PFSK-1 (cell line): ENCODE results near the gene C13orf46.

ENCODE experiments used
- FOXP2 ChIP-seq: optimal IDR thresholded peaks from 2 replicates; pipeline ENCODE3; 2011; ENCODE audit warnings: borderline replicate concordance, control low read depth, inconsistent platforms; ENCODE audit not compliant: insufficient read depth; ENCODE audit errors: extremely low read length, extremely low read depth
- POLR2AphosphoS5 ChIP-seq: IDR thresholded peaks from 2 replicates; pipeline ENCODE4 v1.6.1; 2012; ENCODE audit warnings: low read depth, mild to moderate bottlenecking, control low read depth, low read length, moderate library complexity
- REST ChIP-seq, 2 experiments: IDR thresholded peaks; 2 replicates each; pipeline versions ENCODE4 v1.6.1 to v1.8.0; 2011 to 2012; ENCODE audit warnings: low read depth in 2 of 2, low read length in 2 of 2, control low read depth in 1 of 2, inconsistent platforms in 1 of 2, mild to moderate bottlenecking in 1 of 2, moderate library complexity in 1 of 2; ENCODE audit not compliant: insufficient read depth in 1 of 2
- SIN3A ChIP-seq: IDR thresholded peaks from 2 replicates; pipeline ENCODE4 v1.6.1; 2012; ENCODE audit warnings: mild to moderate bottlenecking, low read length, moderate library complexity, borderline replicate concordance; ENCODE audit not compliant: insufficient read depth
- TAF1 ChIP-seq: IDR thresholded peaks from 2 replicates; pipeline ENCODE4 v1.6.1; 2012; ENCODE audit warnings: low read length, control low read depth, borderline replicate concordance; ENCODE audit not compliant: insufficient read depth

C13orf46 gene

GRCh38 chr13:113929628-113930615 lies 44.0 kb downstream of the C13orf46 start:
- TF ChIP-seq SIN3A (no peak), FOXP2 (no peak), POLR2AphosphoS5 (no peak), TAF1 (no peak), REST (IDR thresholded peaks at IDR 0.05; ENCODE audit: insufficient read depth in 1 of 2, low read depth in 2 of 2, low read length in 2 of 2) (no peak)

- TF ChIP-seq POLR2AphosphoS5 = no peak
- TF ChIP-seq FOXP2 = no peak
- no peak for TF ChIP-seq REST (IDR thresholded peaks at IDR 0.05; ENCODE audit: insufficient read depth in 1 of 2, low read depth in 2 of 2, low read length in 2 of 2)
- no peak for TF ChIP-seq SIN3A
- TF ChIP-seq TAF1 = no peak
Measured at GRCh38 chr13:113928685-113929627, 44.9 kb downstream of the C13orf46 start.

- TF ChIP-seq POLR2AphosphoS5 = no peak
- TF ChIP-seq SIN3A = no peak
- no peak for TF ChIP-seq REST (IDR thresholded peaks at IDR 0.05; ENCODE audit: insufficient read depth in 1 of 2, low read depth in 2 of 2, low read length in 2 of 2)
- no peak for TF ChIP-seq TAF1
- no peak for TF ChIP-seq FOXP2
Measured at GRCh38 chr13:113927661-113928581, 46.0 kb downstream of the C13orf46 start.

GRCh38 chr13:113926951-113927660 lies 46.8 kb downstream of the C13orf46 start:
- TF ChIP-seq REST (IDR thresholded peaks at IDR 0.05; ENCODE audit: insufficient read depth in 1 of 2, low read depth in 2 of 2, low read length in 2 of 2) = no peak
- TF ChIP-seq POLR2AphosphoS5 = no peak
